HepG2 (cell line): ENCODE measurements around the gene IMPDH1. TPM values are rescaled to one million over a fixed set of nuclear protein-coding genes. Genes with fewer than 3 reads are reported as not detected.

Source experiments
- CCDC6 ChIP-seq: sonication (generic); formaldehyde crosslinking; IDR thresholded peaks from 2 replicates; pipeline ENCODE4 v1.8.1; 2022; ENCODE audit warnings: mild to moderate bottlenecking, missing genetic modification reagents, moderate library complexity
- ELF4 ChIP-seq: sonication (generic); formaldehyde crosslinking; IDR thresholded peaks from 2 replicates; pipeline ENCODE4 v1.5.0; 2020; ENCODE audit warnings: missing genetic modification reagents, mild to moderate bottlenecking, moderate library complexity, borderline replicate concordance
- HNRNPL ChIP-seq: fragments of 200-400 bp; formaldehyde crosslinking; IDR thresholded peaks from 2 replicates; pipeline ENCODE4 v1.6.1; 2017; ENCODE audit warnings: mild to moderate bottlenecking, low read depth, low read length
- KLF12 ChIP-seq: sonication (generic); formaldehyde crosslinking; IDR thresholded peaks from 2 replicates; pipeline ENCODE4 v1.4.0; 2020; ENCODE audit warnings: missing genetic modification reagents, borderline replicate concordance
- MEIS2 ChIP-seq: sonication (generic); formaldehyde crosslinking; IDR thresholded peaks from 2 replicates; pipeline ENCODE4 v1.9.0; 2021; ENCODE audit warnings: mild to moderate bottlenecking, missing genetic modification reagents
- MYC ChIP-seq: sonication (generic); formaldehyde crosslinking; IDR thresholded peaks from 2 replicates; pipeline ENCODE4 v1.9.0; 2021; ENCODE audit warnings: missing genetic modification reagents, borderline replicate concordance
- MYPOP ChIP-seq: sonication (generic); formaldehyde crosslinking; IDR thresholded peaks from 2 replicates; pipeline ENCODE4 v1.8.1; 2023; ENCODE audit warnings: mild to moderate bottlenecking, moderate library complexity, missing genetic modification reagents
- RFXAP ChIP-seq: sonication (generic); formaldehyde crosslinking; IDR thresholded peaks from 2 replicates; pipeline ENCODE4 v1.4.0; 2020; ENCODE audit warnings: missing genetic modification reagents, borderline replicate concordance
- RNF2 ChIP-seq: fragments of 450-650 bp; conservative IDR thresholded peaks from 2 replicates; pipeline ENCODE4 v1.6.1; 2016; ENCODE audit warnings: low read depth
- SIX4 ChIP-seq: sonication (generic); formaldehyde crosslinking; IDR thresholded peaks from 2 replicates; pipeline ENCODE4 v1.4.0; 2020; ENCODE audit warnings: missing genetic modification reagents
- THAP11 ChIP-seq: IDR thresholded peaks from 2 replicates; pipeline ENCODE4 v1.6.1; 2016; ENCODE audit warnings: missing biosample characterization, missing genetic modification reagents
- TMF1 ChIP-seq: sonication (generic); formaldehyde crosslinking; IDR thresholded peaks from 2 replicates; pipeline ENCODE4 v1.8.1; 2022; ENCODE audit warnings: low read depth, missing genetic modification reagents
- ZBTB34 ChIP-seq: sonication (generic); formaldehyde crosslinking; IDR thresholded peaks from 2 replicates; pipeline ENCODE4 v1.8.0; 2022; ENCODE audit warnings: mild to moderate bottlenecking, missing genetic modification reagents
- ZFP82 ChIP-seq: sonication (generic); formaldehyde crosslinking; IDR thresholded peaks from 2 replicates; pipeline ENCODE4 v1.5.1; 2020; ENCODE audit warnings: mild to moderate bottlenecking, missing genetic modification reagents, borderline replicate concordance
- ZNF354B ChIP-seq: sonication (generic); formaldehyde crosslinking; IDR thresholded peaks from 2 replicates; pipeline ENCODE4 v1.8.0; 2022; ENCODE audit warnings: mild to moderate bottlenecking, missing genetic modification reagents
- ZNF513 ChIP-seq: sonication (generic); formaldehyde crosslinking; conservative IDR thresholded peaks from 2 replicates; pipeline ENCODE4 v1.5.0; 2020; ENCODE audit warnings: missing genetic modification reagents
- ZNF552 ChIP-seq: sonication (generic); formaldehyde crosslinking; IDR thresholded peaks from 2 replicates; pipeline ENCODE4 v1.9.0; 2022; ENCODE audit warnings: missing genetic modification reagents, mild to moderate bottlenecking, borderline replicate concordance
- ZNF570 ChIP-seq: sonication (generic); formaldehyde crosslinking; IDR thresholded peaks from 2 replicates; pipeline ENCODE4 v1.4.0; 2020; ENCODE audit warnings: mild to moderate bottlenecking, missing genetic modification reagents, borderline replicate concordance
- ZNF768 ChIP-seq: sonication (generic); formaldehyde crosslinking; IDR thresholded peaks from 2 replicates; pipeline ENCODE4 v1.4.0; 2020; ENCODE audit warnings: missing genetic modification reagents
- ZNF800 ChIP-seq: sonication (generic); formaldehyde crosslinking; IDR thresholded peaks from 2 replicates; pipeline ENCODE4 v1.4.0; 2020; ENCODE audit warnings: missing genetic modification reagents
- polyA plus RNA-seq, 8 experiments: library from polyadenylated mRNA; depleted of rRNA in 3 of 8; stranded (reverse) in 7 of 8; unstranded in 1 of 8; fragments of >200 nt; fragmentation: Illumina TruSeq in 4 of 8; extraction: Trizol in 4 of 8; gene quantifications; 2 replicates each; pipeline versions ENCODE4 v1.2.1 to v1.2.3, GENCODE V29; 2011 to 2016; ENCODE audit warnings: low read depth in 4 of 8, missing spikeins in 1 of 8, mixed read lengths in 1 of 8; ENCODE audit not compliant: insufficient read depth in 1 of 8
- total RNA-seq, 5 experiments: library from RNA; depleted of rRNA; stranded (reverse); fragments of >200 nt; fragmentation: Illumina TruSeq; extraction: Trizol; gene quantifications; 2 replicates each; pipeline ENCODE4 v1.2.3, GENCODE V29; 2016; ENCODE audit warnings: low read depth in 1 of 5

Gene IMPDH1
- total and polyA plus RNA-seq, 2 of the 13 experiments (the other 11 are each of a cell fraction or from before 2014, with no cell fraction given) = 22.8 to 34.0 TPM

- TF ChIP-seq TMF1 = 0 out of 2 replicates have a peak, but pooled peaks have one; percentile 26
- no peak for TF ChIP-seq ZNF513 (CRISPR knock-in tag)
- 0 out of 2 replicates have a peak, but pooled peaks have one; percentile 24 for TF ChIP-seq HNRNPL
- no peak for TF ChIP-seq RFXAP
- TF ChIP-seq ELF4 (CRISPR knock-in tag) = no peak
- peak; percentile 35; the same call in 1 of the 2 replicates for TF ChIP-seq ZNF768
- TF ChIP-seq ZNF800 (CRISPR knock-in tag) = no peak
- TF ChIP-seq ZBTB34 (CRISPR knock-in tag) = no peak
- TF ChIP-seq MEIS2 (CRISPR knock-in tag) = no peak
- no peak for TF ChIP-seq SIX4 (CRISPR knock-in tag)
- no peak for TF ChIP-seq ZNF570
- no peak for TF ChIP-seq ZFP82 (CRISPR knock-in tag)
- TF ChIP-seq CCDC6 = peak; percentile 57; the same call in 1 of the 2 replicates
- no peak for TF ChIP-seq ZNF552 (CRISPR knock-in tag)
- TF ChIP-seq RNF2 = peak; percentile 68; the same call in 1 of the 2 replicates
- no peak for TF ChIP-seq THAP11 (CRISPR knock-in tag)
- no peak for TF ChIP-seq MYPOP (CRISPR knock-in tag)
- no peak for TF ChIP-seq ZNF354B
- TF ChIP-seq MYC = peak; percentile 24; the same call in 1 of the 2 replicates
- TF ChIP-seq KLF12 (CRISPR knock-in tag) = no peak
Observed at GRCh38 chr7:128352153-128352537, 57.6 kb downstream of the IMPDH1 start (continued).
